Right forelimb (tissue), 1 donor: Measurements from ENCODE around the gene SPECC1.
A peak's percentile ranks its signal among the peaks of the same experiment; 100 is the strongest.
"Not testable (repeated sequence)": the region's sequence is repeated elsewhere in the genome, so short reads cannot be mapped to it uniquely, and the experiment has no call there.

Experiments used
- DNase-seq: peaks from one replicate; pipeline ENCODE4 v3.0.0-alpha.2; 2018

The SPECC1 gene

GRCh38 chr17:20010099-20010863 lies 1.1 kb downstream of the SPECC1 start:
- peak; percentile 63 for DNase-seq

- DNase-seq, result no peak
Measured at GRCh38 chr17:20010936-20011335, 1.8 kb downstream of the SPECC1 start.

GRCh38 chr17:20012017-20012536 lies 2.9 kb downstream of the SPECC1 start:
- DNase-seq, result no peak

- DNase-seq, result not testable (repeated sequence)
Measured at GRCh38 chr17:20016475-20016992, 7.4 kb downstream of the SPECC1 start.

- DNase-seq, result no peak
Measured at GRCh38 chr17:20022701-20023100, 13.5 kb downstream of the SPECC1 start.

- DNase-seq, result no peak
Measured at GRCh38 chr17:20026960-20027359, 17.8 kb downstream of the SPECC1 start.

- DNase-seq, result no peak
Measured at GRCh38 chr17:20028443-20028842, 19.3 kb downstream of the SPECC1 start.

- DNase-seq, result no peak
Measured at GRCh38 chr17:20032636-20033035, 23.5 kb downstream of the SPECC1 start.

- no peak for DNase-seq
Measured at GRCh38 chr17:20033415-20033814, 24.3 kb downstream of the SPECC1 start.

- no peak for DNase-seq
Measured at GRCh38 chr17:20035501-20035900, 26.3 kb downstream of the SPECC1 start.

- DNase-seq, result not testable (repeated sequence)
Measured at GRCh38 chr17:20037286-20037685, 28.1 kb downstream of the SPECC1 start.

GRCh38 chr17:20039037-20039436 lies 29.9 kb downstream of the SPECC1 start:
- DNase-seq, result no peak

GRCh38 chr17:20040216-20040615 lies 31.1 kb downstream of the SPECC1 start:
- DNase-seq, result no peak

- DNase-seq, result no peak
Measured at GRCh38 chr17:20043021-20043420, 33.9 kb downstream of the SPECC1 start.

GRCh38 chr17:20045476-20045875 lies 36.3 kb downstream of the SPECC1 start:
- no peak for DNase-seq

GRCh38 chr17:20046629-20047028 lies 37.5 kb downstream of the SPECC1 start:
- DNase-seq, result no peak

GRCh38 chr17:20051624-20052023 lies 42.5 kb downstream of the SPECC1 start:
- DNase-seq, result no peak

GRCh38 chr17:20053361-20053964 lies 44.3 kb downstream of the SPECC1 start:
- DNase-seq, result no peak

GRCh38 chr17:20059728-20060188 lies 50.6 kb downstream of the SPECC1 start:
- no peak for DNase-seq

- peak; percentile 80 for DNase-seq
Measured at GRCh38 chr17:20063665-20064648, 54.8 kb downstream of the SPECC1 start.

GRCh38 chr17:20066253-20066652 lies 57.1 kb downstream of the SPECC1 start:
- DNase-seq, result peak; percentile 59

- no peak for DNase-seq
Measured at GRCh38 chr17:20067711-20068110, 58.6 kb downstream of the SPECC1 start.

- no peak for DNase-seq
Measured at GRCh38 chr17:20068445-20068844, 59.3 kb downstream of the SPECC1 start.
